Measurements from ENCODE around the gene EDNRA.

EDNRA gene

GRCh38 chr4:147525494-147526271 lies 44.8 kb downstream of the EDNRA start:
- Mint-ChIP-seq H3K4me3 (no peak overlapping the region), H3K27me3 (ENCODE audit: low read depth) (no peaks in the 10 kb centered on the region), H3K27ac (peak overlapping the region; percentile 13 to 63 (median 56)), H3K9me3 (no peaks in the 10 kb centered on the region), H3K36me3 (ENCODE audit: low read depth) (peaks cover 53% of the 10 kb centered on the region), H3K4me1 (peaks cover 28% of the 10 kb centered on the region)
- no peak for TF ChIP-seq CTCF (IDR thresholded peaks at IDR 0.05; ENCODE audit: unreplicated experiment in 3 of 3)

DNA sequence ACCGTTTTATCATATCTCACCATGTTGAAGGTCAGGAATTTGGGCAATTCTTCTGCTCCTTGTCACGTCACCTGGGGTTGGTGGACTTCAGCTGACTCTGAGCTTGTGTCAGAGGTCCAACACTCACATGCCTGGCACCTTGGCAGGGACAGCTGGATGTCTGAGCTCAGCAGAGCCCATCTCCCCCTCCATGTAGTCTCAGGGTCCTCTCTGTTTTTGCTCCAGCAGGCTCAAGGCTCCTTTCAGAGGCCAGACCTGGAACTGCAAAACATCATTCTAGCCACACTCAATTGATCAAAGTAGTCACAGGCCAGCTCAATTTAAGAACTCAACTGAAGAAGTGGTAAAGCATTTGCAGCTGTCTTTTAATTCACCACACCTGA lies 45.4 kb downstream of the EDNRA start:
- Mint-ChIP-seq H3K9me3 (no peaks in the 10 kb centered on the region), H3K27me3 (ENCODE audit: low read depth) (no peaks in the 10 kb centered on the region), H3K4me1 (peaks cover 28% of the 10 kb centered on the region), H3K27ac (peak overlapping the region in 2 of 3 experiments; percentile 56 to 63), H3K36me3 (ENCODE audit: low read depth) (peaks cover 58% of the 10 kb centered on the region), H3K4me3 (no peak overlapping the region)
- no peak for TF ChIP-seq CTCF (IDR thresholded peaks at IDR 0.05; ENCODE audit: unreplicated experiment in 3 of 3)

GRCh38 chr4:147528054-147528453 lies 47.2 kb downstream of the EDNRA start:
- no peaks in the 10 kb centered on the region for H3K27me3 Mint-ChIP-seq (ENCODE audit: low read depth)
- H3K4me3 Mint-ChIP-seq: no peak overlapping the region
- TF ChIP-seq CTCF (IDR thresholded peaks at IDR 0.05; ENCODE audit: unreplicated experiment in 3 of 3): no peak
- H3K9me3 Mint-ChIP-seq: no peaks in the 10 kb centered on the region
- H3K36me3 Mint-ChIP-seq (ENCODE audit: low read depth): peaks cover 54% of the 10 kb centered on the region
- H3K4me1 Mint-ChIP-seq: peaks cover 27% of the 10 kb centered on the region
- no peak overlapping the region for H3K27ac Mint-ChIP-seq

GRCh38 chr4:147530134-147530533 lies 49.2 kb downstream of the EDNRA start:
- peak overlapping the region in 1 of 3 experiments; percentile 58 for H3K27ac Mint-ChIP-seq
- no peak overlapping the region for H3K4me3 Mint-ChIP-seq
- H3K4me1 Mint-ChIP-seq: peaks cover 29% of the 10 kb centered on the region
- H3K27me3 Mint-ChIP-seq (ENCODE audit: low read depth): no peaks in the 10 kb centered on the region
- H3K36me3 Mint-ChIP-seq (ENCODE audit: low read depth): peaks cover 53% of the 10 kb centered on the region
- no peaks in the 10 kb centered on the region for H3K9me3 Mint-ChIP-seq
- TF ChIP-seq CTCF (IDR thresholded peaks at IDR 0.05; ENCODE audit: unreplicated experiment in 3 of 3): no peak

GRCh38 chr4:147530723-147531122 lies 49.8 kb downstream of the EDNRA start:
- Mint-ChIP-seq H3K9me3 (no peaks in the 10 kb centered on the region), H3K27me3 (ENCODE audit: low read depth) (no peaks in the 10 kb centered on the region), H3K4me1 (peaks cover 29% of the 10 kb centered on the region), H3K36me3 (ENCODE audit: low read depth) (peaks cover 55% of the 10 kb centered on the region), H3K4me3 (no peak overlapping the region), H3K27ac (peak overlapping the region in 2 of 3 experiments; percentile 28 to 60)
- no peak for TF ChIP-seq CTCF (IDR thresholded peaks at IDR 0.05; ENCODE audit: unreplicated experiment in 3 of 3)

DNA sequence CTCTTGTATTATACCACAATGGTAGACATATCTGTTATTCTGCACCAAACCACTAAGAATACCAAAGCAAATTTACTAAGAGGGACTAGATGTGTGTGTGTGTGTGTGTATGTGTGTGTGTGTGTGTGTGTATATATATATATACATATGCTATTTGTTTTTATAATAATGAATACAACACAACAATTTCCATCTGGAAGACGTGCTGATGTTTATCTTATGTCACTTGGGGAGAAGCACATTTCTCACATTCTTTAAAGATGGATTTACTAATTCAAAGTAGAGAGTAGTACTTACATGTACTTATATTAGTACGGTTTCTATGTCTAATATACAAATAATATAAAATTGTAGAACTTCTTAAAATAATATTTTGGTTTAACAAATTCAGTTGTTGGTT lies 52.0 kb downstream of the EDNRA start:
- H3K4me3 Mint-ChIP-seq: no peak overlapping the region
- peaks cover 4% of the 10 kb centered on the region for H3K27me3 Mint-ChIP-seq (ENCODE audit: low read depth)
- no peaks in the 10 kb centered on the region for H3K9me3 Mint-ChIP-seq
- H3K4me1 Mint-ChIP-seq: peaks cover 23% of the 10 kb centered on the region
- TF ChIP-seq CTCF (IDR thresholded peaks at IDR 0.05; ENCODE audit: unreplicated experiment in 3 of 3): no peak
- H3K27ac Mint-ChIP-seq: peak overlapping the region in 1 of 3 experiments; percentile 27
- peaks cover 50% of the 10 kb centered on the region for H3K36me3 Mint-ChIP-seq (ENCODE audit: low read depth)
